SK-MEL-5 (cell line): Measurements from ENCODE around the gene CNGA3. TPM values are rescaled to one million over a fixed set of nuclear protein-coding genes. Genes with fewer than 3 reads are reported as not detected.

Experiments used
- DNase-seq: peaks from one replicate; pipeline ENCODE4 v3.0.0-alpha.2; 2016; ENCODE audit warnings: low read depth, low spot score
- in situ Hi-C: cut with HindIII; loops from 2 replicates; pipeline ENCODE4 v1.10.0; 2016; ENCODE audit warnings: low sequenced_read_pairs, high pct_unique_total_duplicates, low pct_unique_long_range_greater_than_20kb
- total RNA-seq: library from RNA; depleted of rRNA; stranded (reverse); fragments of >200 nt; shearing (Covaris generic); gene quantifications from 2 replicates; pipeline ENCODE4 v1.2.3, GENCODE V29; 2014; rRNA removed

The CNGA3 gene
- total RNA-seq, 1 experiment from 2014 or later = not detected

DNA sequence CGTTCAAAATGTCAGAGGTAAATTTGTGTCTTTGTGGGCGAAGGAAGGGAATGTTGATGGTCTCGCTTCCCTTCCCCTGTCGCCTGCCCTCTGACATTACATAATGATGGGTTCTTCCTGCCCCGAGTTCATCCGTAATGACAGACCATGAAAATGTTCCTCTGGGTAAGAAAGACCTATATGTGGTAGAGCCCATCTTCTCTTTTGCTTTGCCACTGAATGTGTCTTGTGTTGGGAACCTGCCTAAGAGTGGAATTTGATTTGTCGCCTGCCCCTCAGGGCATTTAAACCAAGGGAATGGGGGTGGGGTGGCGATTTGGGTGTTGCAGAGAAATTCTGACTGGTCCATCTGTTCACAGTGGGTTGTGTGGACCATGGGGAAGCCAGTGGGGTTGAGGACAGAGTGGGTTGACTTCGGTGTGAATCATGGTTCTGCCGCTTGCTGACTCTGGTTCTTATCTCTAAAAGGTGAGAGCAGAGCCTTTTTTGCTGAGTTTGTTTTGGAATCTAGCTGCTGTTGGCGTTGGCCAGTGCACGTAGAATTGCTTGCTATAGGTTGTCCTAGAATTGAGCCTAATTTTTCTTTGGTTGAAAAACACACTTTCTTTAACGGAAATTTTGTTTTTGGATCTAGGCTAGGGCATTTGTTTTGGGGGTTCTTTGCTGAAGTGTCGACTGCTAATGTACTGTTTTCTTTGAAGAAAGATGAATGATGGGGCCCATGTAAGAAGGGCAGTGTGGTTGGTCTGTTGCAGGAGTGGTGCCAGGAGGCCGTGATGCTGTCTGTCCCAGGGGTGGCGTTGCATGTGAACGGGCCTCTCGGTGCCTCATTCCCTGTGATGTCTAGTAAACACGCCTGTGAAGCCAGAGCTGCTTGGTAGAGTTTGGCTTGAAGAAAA lies 99.7 kb downstream of the CNGA3 start:
- peak; percentile 30 for DNase-seq
- in situ Hi-C loops = no loop called here

DNA sequence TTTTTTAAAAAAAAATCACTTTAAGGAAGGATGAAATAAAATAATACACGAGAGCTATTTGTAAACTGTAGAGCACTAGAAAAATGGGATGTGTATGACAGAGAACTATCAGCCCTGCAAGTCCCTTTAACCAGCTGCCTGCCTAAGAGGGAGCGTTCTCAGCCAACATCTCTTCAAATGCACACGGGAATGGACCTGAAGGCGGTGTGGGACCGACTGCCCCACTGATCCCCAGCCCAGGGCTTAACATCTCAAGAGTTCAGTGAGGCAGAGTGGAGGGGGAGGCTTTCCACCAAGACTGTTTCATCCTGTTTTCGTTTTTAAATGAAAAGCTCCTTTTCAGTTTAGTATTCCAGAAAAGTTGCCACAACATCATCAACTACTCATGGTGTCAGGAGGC lies 100.6 kb downstream of the CNGA3 start:
- in situ Hi-C loops = no loop called here
- no peak for DNase-seq

Other genes starting within 250 kb of the CNGA3 start
- 10.9 and 12.7 TPM in 2 replicates for gene INPP4A, start 98.4 kb downstream of the CNGA3 start, total RNA-seq